Fibroblast of gingiva (primary cell): Measurements from ENCODE around the gene CACFD1.

ENCODE experiments used
- DNase-seq: peaks from one replicate; pipeline ENCODE4 v3.0.0-alpha.2; 2011; ENCODE audit warnings: low read depth

The CACFD1 gene

GRCh38 chr9:133484671-133485437 is 25.1 kb downstream of the CACFD1 start:
- no peak for DNase-seq

- DNase-seq, result no peak
Measured at GRCh38 chr9:133485531-133486260, 25.9 kb downstream of the CACFD1 start.

GRCh38 chr9:133487331-133487725 is 27.6 kb downstream of the CACFD1 start:
- no peak for DNase-seq

GRCh38 chr9:133488686-133489252 is 29.0 kb downstream of the CACFD1 start:
- DNase-seq, result no peak

- no peak for DNase-seq
Measured at GRCh38 chr9:133489253-133490190, 29.7 kb downstream of the CACFD1 start.

GRCh38 chr9:133490201-133490681 is 30.5 kb downstream of the CACFD1 start:
- no peak for DNase-seq

GRCh38 chr9:133490865-133491655 is 31.3 kb downstream of the CACFD1 start:
- DNase-seq, result no peak

- no peak for DNase-seq
Measured at GRCh38 chr9:133491656-133491925, 31.8 kb downstream of the CACFD1 start.

- DNase-seq, result peak; percentile 31
Measured at GRCh38 chr9:133492061-133493021, 32.6 kb downstream of the CACFD1 start.

- DNase-seq, result no peak
Measured at GRCh38 chr9:133493428-133493827, 33.6 kb downstream of the CACFD1 start.

GRCh38 chr9:133493845-133494540 is 34.2 kb downstream of the CACFD1 start:
- DNase-seq, result no peak

GRCh38 chr9:133494636-133495326 is 35.0 kb downstream of the CACFD1 start:
- no peak for DNase-seq

- DNase-seq, result no peak
Measured at GRCh38 chr9:133495327-133496293, 35.8 kb downstream of the CACFD1 start.

GRCh38 chr9:133496861-133497842 is 37.4 kb downstream of the CACFD1 start:
- DNase-seq, result no peak

GRCh38 chr9:133499132-133499891 is 39.5 kb downstream of the CACFD1 start:
- no peak for DNase-seq

- no peak for DNase-seq
Measured at GRCh38 chr9:133499892-133500270, 40.1 kb downstream of the CACFD1 start.
